GM19468 (cell line): ENCODE data around the gene MMP14.
"Not testable (repeated sequence)": the region's sequence is repeated elsewhere in the genome, so short reads cannot be mapped to it uniquely, and the experiment has no call there.

Experiments used
- ATAC-seq: cut with Tn5 transposase; IDR thresholded peaks from one replicate; pipeline ENCODE4 v1.9.1; 2021; ENCODE audit warnings: mild to moderate bottlenecking, moderate library complexity, moderate number of reproducible peaks; ENCODE audit not compliant: unreplicated experiment; ENCODE audit errors: extremely low read depth

Gene MMP14

GRCh38 chr14:22854296-22854695 lies 17.9 kb downstream of the MMP14 start:
- ATAC-seq, result not testable (repeated sequence)

- ATAC-seq, result no peak
These were observed 18.8 kb downstream of the MMP14 start for GRCh38 chr14:22854963-22855724.

- ATAC-seq, result no peak
These were observed 20.0 kb downstream of the MMP14 start for GRCh38 chr14:22856428-22856827.

- ATAC-seq, result not testable (repeated sequence)
These were observed 24.0 kb downstream of the MMP14 start for GRCh38 chr14:22860377-22860776.

- no peak for ATAC-seq
These were observed 25.3 kb downstream of the MMP14 start for GRCh38 chr14:22861651-22862050.

- ATAC-seq, result no peak
These were observed 28.6 kb downstream of the MMP14 start for GRCh38 chr14:22864979-22865378.

- no peak for ATAC-seq
These were observed 29.3 kb downstream of the MMP14 start for GRCh38 chr14:22865424-22866405.

GRCh38 chr14:22866874-22867273 lies 30.5 kb downstream of the MMP14 start:
- ATAC-seq, result no peak

- ATAC-seq, result peak; percentile 29
These were observed 34.4 kb downstream of the MMP14 start for GRCh38 chr14:22870811-22871223.

GRCh38 chr14:22871224-22872032 lies 35.0 kb downstream of the MMP14 start, which contains the start of gene LRP10:
TSS of gene LRP10 (plus strand) at chr14:22871740. CDS start at chr14:22872304, 564 bp downstream.
- ATAC-seq, result peak; percentile 45

GRCh38 chr14:22872033-22872832 lies 35.8 kb downstream of the MMP14 start:
- ATAC-seq, result no peak

- ATAC-seq, result no peak
These were observed 36.6 kb downstream of the MMP14 start for GRCh38 chr14:22872833-22873520.

- no peak for ATAC-seq
These were observed 38.8 kb downstream of the MMP14 start for GRCh38 chr14:22875003-22875747.

- no peak for ATAC-seq
These were observed 39.4 kb downstream of the MMP14 start for GRCh38 chr14:22875748-22876319.

- ATAC-seq, result no peak
These were observed 40.7 kb downstream of the MMP14 start for GRCh38 chr14:22877000-22877501.

- no peak for ATAC-seq
These were observed 42.2 kb downstream of the MMP14 start for GRCh38 chr14:22878271-22879246.
